Osteocyte (in vitro differentiated cells): ENCODE measurements around the gene DDN. TPM values are rescaled to one million over a fixed set of nuclear protein-coding genes. Genes with fewer than 3 reads are reported as not detected.

Experiments
- DNase-seq: peaks from one replicate; pipeline ENCODE4 v3.0.0; 2021; ENCODE audit warnings: mixed read lengths; ENCODE audit not compliant: unreplicated experiment; ENCODE audit errors: extremely low spot score
- H3K27ac Mint-ChIP-seq: one replicate; pipeline ENCODE4 v1.8.0; 2021; ENCODE audit warnings: mild to moderate bottlenecking, mixed read lengths; ENCODE audit not compliant: unreplicated experiment
- H3K27me3 Mint-ChIP-seq: one replicate; pipeline ENCODE4 v1.8.0; 2021; ENCODE audit warnings: mixed read lengths; ENCODE audit not compliant: unreplicated experiment
- H3K36me3 Mint-ChIP-seq: one replicate; pipeline ENCODE4 v1.8.0; 2021; ENCODE audit warnings: mixed read lengths; ENCODE audit not compliant: unreplicated experiment
- H3K4me1 Mint-ChIP-seq: one replicate; pipeline ENCODE4 v1.8.0; 2021; ENCODE audit warnings: mixed read lengths; ENCODE audit not compliant: unreplicated experiment
- H3K4me3 Mint-ChIP-seq: one replicate; pipeline ENCODE4 v1.8.0; 2021; ENCODE audit warnings: mild to moderate bottlenecking, moderate library complexity, mixed read lengths; ENCODE audit not compliant: unreplicated experiment
- H3K9me3 Mint-ChIP-seq: one replicate; pipeline ENCODE4 v1.8.0; 2021; ENCODE audit warnings: mixed read lengths; ENCODE audit not compliant: unreplicated experiment
- CTCF ChIP-seq: fragments of 200-600 bp; sonication (generic); IDR thresholded peaks from 2 replicates; pipeline ENCODE4 v1.5.0; 2021; ENCODE audit warnings: antibody characterized with exemption, mild to moderate bottlenecking, moderate library complexity
- total RNA-seq: library from RNA; stranded (reverse); gene quantifications from 2 replicates; pipeline ENCODE4 v1.2.1, GENCODE V29; 2021

The DDN gene
- total RNA-seq, 1 donor from 2014 or later = 0.08 TPM

- peak overlapping the region; percentile 97 for H3K27ac Mint-ChIP-seq
These were observed 42.7 kb downstream of the DDN start for GRCh38 chr12:48956279-48957140.

GRCh38 chr12:48954841-48955501, 44.2 kb downstream of the DDN start:
- DNase-seq = no peak
- Mint-ChIP-seq H3K4me1 (peaks cover 23% of the 10 kb centered on the region), H3K27me3 (peaks cover 3% of the 10 kb centered on the region), H3K4me3 (peak overlapping the region; percentile 55), H3K9me3 (no peaks in the 10 kb centered on the region), H3K27ac (no peak overlapping the region), H3K36me3 (peaks cover 2% of the 10 kb centered on the region)
- TF ChIP-seq CTCF = no peak

More at GRCh38 chr12:48956279-48957140, 42.7 kb downstream of the DDN start:
- Mint-ChIP-seq H3K4me3 (peak overlapping the region; percentile 99), H3K9me3 (no peaks in the 10 kb centered on the region), H3K27me3 (peaks cover 11% of the 10 kb centered on the region), H3K36me3 (peaks cover 2% of the 10 kb centered on the region), H3K4me1 (peaks cover 23% of the 10 kb centered on the region)
- TF ChIP-seq CTCF = no peak
- peak; percentile 95 for DNase-seq

GRCh38 chr12:48954061-48954460, 45.1 kb downstream of the DDN start:
- TF ChIP-seq CTCF = no peak
- Mint-ChIP-seq H3K27me3 (no peaks in the 10 kb centered on the region), H3K9me3 (no peaks in the 10 kb centered on the region), H3K36me3 (peaks cover 2% of the 10 kb centered on the region), H3K4me1 (peaks cover 23% of the 10 kb centered on the region), H3K4me3 (no peak overlapping the region), H3K27ac (no peak overlapping the region)
- no peak for DNase-seq

- H3K27me3 Mint-ChIP-seq = no peaks in the 10 kb centered on the region
- no peak for DNase-seq
- no peak overlapping the region for H3K4me3 Mint-ChIP-seq
These were observed 46.5 kb downstream of the DDN start for GRCh38 chr12:48952691-48953090.

More at GRCh38 chr12:48952691-48953090, 46.5 kb downstream of the DDN start:
- H3K27ac Mint-ChIP-seq = no peak overlapping the region
- peaks cover 2% of the 10 kb centered on the region for H3K36me3 Mint-ChIP-seq
- peaks cover 23% of the 10 kb centered on the region for H3K4me1 Mint-ChIP-seq
- no peak for TF ChIP-seq CTCF
- H3K9me3 Mint-ChIP-seq = no peaks in the 10 kb centered on the region
